K562 (cell line): ENCODE results near the gene PTPRG. TPM values are rescaled to one million over a fixed set of nuclear protein-coding genes. Genes with fewer than 3 reads are reported as not detected.

Source experiments
- MCM3 ChIP-seq: fragments of 450-650 bp; IDR thresholded peaks from 2 replicates; pipeline ENCODE4 v1.6.1; 2016
- SOX6 ChIP-seq: fragments of 450-650 bp; IDR thresholded peaks from 2 replicates; pipeline ENCODE4 v1.6.1; 2014; ENCODE audit warnings: mild to moderate bottlenecking
- ZNF197 ChIP-seq: fragments of 200-800 bp; sonication (Bioruptor generic); IDR thresholded peaks from 2 replicates; pipeline ENCODE4 v1.6.1; 2016; ENCODE audit warnings: low read depth, missing genetic modification characterization, missing compliant biosample characterization
- ZNF644 ChIP-seq: fragments of 200-800 bp; sonication (Bioruptor generic); IDR thresholded peaks from 2 replicates; pipeline ENCODE4 v1.6.1; 2016; ENCODE audit warnings: low read depth, missing genetic modification characterization, missing compliant biosample characterization
- polyA plus RNA-seq, 8 experiments: library from polyadenylated mRNA; depleted of rRNA in 4 of 8; stranded (reverse) in 5 of 8; unstranded in 3 of 8; fragments of >200 nt; fragmentation: Nextera tagmentation in 2 of 8; fragmentation: Illumina TruSeq in 1 of 8; extraction: Ambion mirVana in 2 of 8; extraction: Trizol in 1 of 8; gene quantifications; 2 replicates each; pipeline versions ENCODE4 v1.2.1 to v1.2.3, GENCODE V29; 2011 to 2014; ENCODE audit warnings: inconsistent platforms in 1 of 8, missing spikeins in 1 of 8
- total RNA-seq, 7 experiments: library from RNA; depleted of rRNA in 6 of 7; stranded (reverse); fragments of >200 nt in 6 of 7; fragmentation: Illumina TruSeq in 2 of 7; extraction: Trizol in 2 of 7; gene quantifications; 2 replicates each; pipeline versions ENCODE4 v1.2.1 to v1.2.3, GENCODE V29; 2011 to 2021; ENCODE audit warnings: low replicate concordance in 1 of 7
- TF ChIP-seq, protein P1 (sequence below): fragments of 450-650 bp; IDR thresholded peaks from 2 replicates; pipeline ENCODE4 v1.6.1; 2016; ENCODE audit warnings: low read depth
- TF ChIP-seq, protein P2 (sequence below): fragments of 250-450 bp; sonication (Bioruptor Pico); IDR thresholded peaks from 2 replicates; pipeline ENCODE4 v1.5.0; 2021; ENCODE audit warnings: mild to moderate bottlenecking, borderline replicate concordance
- TF ChIP-seq, protein P3 (sequence below), 2 experiments: fragments of 150-350 bp in 1 of 2; IDR thresholded peaks; 2 replicates each; pipeline ENCODE4 v1.6.1; 2012 to 2016; ENCODE audit warnings: low read depth in 2 of 2, low read length in 2 of 2, mild to moderate bottlenecking in 1 of 2, moderate library complexity in 1 of 2

Gene PTPRG
- total and polyA plus RNA-seq, 9 of the 15 experiments (the other 6 are each of a cell fraction or from before 2014, with no cell fraction given) = 0.16 TPM; not detected in 8

DNA sequence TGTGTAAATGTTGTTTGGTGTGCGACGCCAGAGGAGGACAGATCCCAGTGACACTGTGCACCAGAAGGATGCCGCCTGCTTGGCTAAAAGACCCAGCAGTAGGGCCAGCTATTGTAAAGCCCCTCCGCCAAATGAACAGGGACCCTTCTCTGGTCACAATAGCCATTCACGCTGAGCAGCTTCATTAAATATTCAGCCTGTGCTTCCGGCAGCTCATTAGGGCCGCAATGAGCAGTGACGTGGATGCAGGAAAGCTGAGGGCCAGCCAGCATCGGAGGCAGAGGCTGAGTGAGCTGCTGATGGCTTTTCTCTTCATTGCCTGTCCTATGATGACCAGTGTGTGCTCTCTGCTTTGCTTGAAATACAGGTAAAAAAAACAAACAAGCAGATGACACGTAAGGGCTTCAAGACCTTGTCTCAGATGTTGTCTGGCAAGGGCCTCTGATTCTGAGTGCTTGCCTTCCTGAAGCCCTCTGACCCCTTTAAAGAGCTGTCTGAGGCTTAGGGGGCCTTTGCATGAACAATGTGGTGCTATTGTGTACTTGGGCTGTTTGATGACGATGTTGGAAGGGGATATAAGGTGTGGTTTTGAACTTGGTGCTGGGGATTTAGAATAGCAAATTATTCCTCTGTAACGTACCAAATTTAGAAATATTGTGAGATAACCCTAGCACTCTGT is 681.6 kb downstream of the PTPRG start (continued):
- TF ChIP-seq, protein P1, sequence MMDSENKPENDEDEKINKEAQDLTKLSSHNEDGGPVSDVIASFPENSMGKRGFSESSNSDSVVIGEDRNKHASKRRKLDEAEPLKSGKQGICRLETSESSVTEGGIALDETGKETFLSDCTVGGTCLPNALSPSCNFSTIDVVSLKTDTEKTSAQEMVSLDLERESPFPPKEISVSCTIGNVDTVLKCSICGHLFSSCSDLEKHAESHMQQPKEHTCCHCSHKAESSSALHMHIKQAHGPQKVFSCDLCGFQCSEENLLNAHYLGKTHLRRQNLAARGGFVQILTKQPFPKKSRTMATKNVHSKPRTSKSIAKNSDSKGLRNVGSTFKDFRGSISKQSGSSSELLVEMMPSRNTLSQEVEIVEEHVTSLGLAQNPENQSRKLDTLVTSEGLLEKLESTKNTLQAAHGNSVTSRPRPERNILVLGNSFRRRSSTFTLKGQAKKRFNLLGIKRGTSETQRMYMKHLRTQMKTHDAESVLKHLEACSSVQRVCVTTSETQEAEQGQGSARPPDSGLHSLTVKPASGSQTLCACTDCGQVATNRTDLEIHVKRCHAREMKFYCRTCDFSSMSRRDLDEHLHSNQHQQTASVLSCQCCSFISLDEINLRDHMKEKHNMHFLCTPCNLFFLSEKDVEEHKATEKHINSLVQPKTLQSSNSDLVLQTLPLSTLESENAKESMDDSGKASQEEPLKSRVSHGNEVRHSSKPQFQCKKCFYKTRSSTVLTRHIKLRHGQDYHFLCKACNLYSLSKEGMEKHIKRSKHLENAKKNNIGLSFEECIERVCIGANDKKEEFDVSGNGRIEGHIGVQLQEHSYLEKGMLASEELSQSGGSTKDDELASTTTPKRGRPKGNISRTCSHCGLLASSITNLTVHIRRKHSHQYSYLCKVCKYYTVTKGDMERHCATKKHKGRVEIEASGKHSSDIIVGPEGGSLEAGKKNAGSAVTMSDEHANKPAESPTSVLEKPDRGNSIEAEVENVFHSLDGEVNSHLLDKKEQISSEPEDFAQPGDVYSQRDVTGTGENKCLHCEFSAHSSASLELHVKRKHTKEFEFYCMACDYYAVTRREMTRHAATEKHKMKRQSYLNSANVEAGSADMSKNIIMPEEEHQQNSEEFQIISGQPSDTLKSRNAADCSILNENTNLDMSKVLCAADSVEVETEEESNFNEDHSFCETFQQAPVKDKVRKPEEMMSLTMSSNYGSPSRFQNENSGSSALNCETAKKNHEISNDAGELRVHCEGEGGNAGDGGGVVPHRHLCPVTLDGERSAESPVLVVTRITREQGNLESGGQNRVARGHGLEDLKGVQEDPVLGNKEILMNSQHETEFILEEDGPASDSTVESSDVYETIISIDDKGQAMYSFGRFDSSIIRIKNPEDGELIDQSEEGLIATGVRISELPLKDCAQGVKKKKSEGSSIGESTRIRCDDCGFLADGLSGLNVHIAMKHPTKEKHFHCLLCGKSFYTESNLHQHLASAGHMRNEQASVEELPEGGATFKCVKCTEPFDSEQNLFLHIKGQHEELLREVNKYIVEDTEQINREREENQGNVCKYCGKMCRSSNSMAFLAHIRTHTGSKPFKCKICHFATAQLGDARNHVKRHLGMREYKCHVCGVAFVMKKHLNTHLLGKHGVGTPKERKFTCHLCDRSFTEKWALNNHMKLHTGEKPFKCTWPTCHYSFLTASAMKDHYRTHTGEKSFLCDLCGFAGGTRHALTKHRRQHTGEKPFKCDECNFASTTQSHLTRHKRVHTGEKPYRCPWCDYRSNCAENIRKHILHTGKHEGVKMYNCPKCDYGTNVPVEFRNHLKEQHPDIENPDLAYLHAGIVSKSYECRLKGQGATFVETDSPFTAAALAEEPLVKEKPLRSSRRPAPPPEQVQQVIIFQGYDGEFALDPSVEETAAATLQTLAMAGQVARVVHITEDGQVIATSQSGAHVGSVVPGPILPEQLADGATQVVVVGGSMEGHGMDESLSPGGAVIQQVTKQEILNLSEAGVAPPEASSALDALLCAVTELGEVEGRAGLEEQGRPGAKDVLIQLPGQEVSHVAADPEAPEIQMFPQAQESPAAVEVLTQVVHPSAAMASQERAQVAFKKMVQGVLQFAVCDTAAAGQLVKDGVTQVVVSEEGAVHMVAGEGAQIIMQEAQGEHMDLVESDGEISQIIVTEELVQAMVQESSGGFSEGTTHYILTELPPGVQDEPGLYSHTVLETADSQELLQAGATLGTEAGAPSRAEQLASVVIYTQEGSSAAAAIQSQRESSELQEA = no peak
- TF ChIP-seq, protein P2, sequence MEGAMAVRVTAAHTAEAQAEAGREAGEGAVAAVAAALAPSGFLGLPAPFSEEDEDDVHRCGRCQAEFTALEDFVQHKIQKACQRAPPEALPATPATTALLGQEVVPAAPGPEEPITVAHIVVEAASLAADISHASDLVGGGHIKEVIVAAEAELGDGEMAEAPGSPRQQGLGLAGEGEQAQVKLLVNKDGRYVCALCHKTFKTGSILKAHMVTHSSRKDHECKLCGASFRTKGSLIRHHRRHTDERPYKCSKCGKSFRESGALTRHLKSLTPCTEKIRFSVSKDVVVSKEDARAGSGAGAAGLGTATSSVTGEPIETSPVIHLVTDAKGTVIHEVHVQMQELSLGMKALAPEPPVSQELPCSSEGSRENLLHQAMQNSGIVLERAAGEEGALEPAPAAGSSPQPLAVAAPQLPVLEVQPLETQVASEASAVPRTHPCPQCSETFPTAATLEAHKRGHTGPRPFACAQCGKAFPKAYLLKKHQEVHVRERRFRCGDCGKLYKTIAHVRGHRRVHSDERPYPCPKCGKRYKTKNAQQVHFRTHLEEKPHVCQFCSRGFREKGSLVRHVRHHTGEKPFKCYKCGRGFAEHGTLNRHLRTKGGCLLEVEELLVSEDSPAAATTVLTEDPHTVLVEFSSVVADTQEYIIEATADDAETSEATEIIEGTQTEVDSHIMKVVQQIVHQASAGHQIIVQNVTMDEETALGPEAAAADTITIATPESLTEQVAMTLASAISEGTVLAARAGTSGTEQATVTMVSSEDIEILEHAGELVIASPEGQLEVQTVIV (CRISPR knock-in tag) = no peak
- TF ChIP-seq ZNF644 (tag) (no peak), SOX6 (no peak), MCM3 (no peak), ZNF197 (CRISPR knock-in tag) (no peak)
- TF ChIP-seq, protein P3, sequence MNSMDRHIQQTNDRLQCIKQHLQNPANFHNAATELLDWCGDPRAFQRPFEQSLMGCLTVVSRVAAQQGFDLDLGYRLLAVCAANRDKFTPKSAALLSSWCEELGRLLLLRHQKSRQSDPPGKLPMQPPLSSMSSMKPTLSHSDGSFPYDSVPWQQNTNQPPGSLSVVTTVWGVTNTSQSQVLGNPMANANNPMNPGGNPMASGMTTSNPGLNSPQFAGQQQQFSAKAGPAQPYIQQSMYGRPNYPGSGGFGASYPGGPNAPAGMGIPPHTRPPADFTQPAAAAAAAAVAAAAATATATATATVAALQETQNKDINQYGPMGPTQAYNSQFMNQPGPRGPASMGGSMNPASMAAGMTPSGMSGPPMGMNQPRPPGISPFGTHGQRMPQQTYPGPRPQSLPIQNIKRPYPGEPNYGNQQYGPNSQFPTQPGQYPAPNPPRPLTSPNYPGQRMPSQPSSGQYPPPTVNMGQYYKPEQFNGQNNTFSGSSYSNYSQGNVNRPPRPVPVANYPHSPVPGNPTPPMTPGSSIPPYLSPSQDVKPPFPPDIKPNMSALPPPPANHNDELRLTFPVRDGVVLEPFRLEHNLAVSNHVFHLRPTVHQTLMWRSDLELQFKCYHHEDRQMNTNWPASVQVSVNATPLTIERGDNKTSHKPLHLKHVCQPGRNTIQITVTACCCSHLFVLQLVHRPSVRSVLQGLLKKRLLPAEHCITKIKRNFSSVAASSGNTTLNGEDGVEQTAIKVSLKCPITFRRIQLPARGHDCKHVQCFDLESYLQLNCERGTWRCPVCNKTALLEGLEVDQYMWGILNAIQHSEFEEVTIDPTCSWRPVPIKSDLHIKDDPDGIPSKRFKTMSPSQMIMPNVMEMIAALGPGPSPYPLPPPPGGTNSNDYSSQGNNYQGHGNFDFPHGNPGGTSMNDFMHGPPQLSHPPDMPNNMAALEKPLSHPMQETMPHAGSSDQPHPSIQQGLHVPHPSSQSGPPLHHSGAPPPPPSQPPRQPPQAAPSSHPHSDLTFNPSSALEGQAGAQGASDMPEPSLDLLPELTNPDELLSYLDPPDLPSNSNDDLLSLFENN (IDR thresholded peaks at IDR 0.05; ENCODE audit: low read depth in 2 of 2, low read length in 2 of 2) = no peak
